IMR-90 (cell line): ENCODE data around the gene LEP. TPM values are rescaled to one million over a fixed set of nuclear protein-coding genes. Genes with fewer than 3 reads are reported as not detected.

Source experiments
- ATAC-seq: fragments of 200-7000 bp; cut with Tn5 transposase; 2 replicates; pipeline ENCODE4 v1.9.1; 2020; ENCODE audit warnings: low read depth, mild to moderate bottlenecking, moderate library complexity
- BruUV-seq: library from RNA; stranded (reverse); fragments of 400-500 nt; replicated peaks from 2 replicates; lab custom pipeline; 2021; lab: Mats Ljungman, UMichigan
- CTCF ChIA-PET: fragments of 300-600 bp; formaldehyde crosslinking; extraction: SDS; loops from one replicate; lab custom pipeline; 2021; ENCODE audit warnings: antibody characterized with exemption; lab: Yijun Ruan, JAX
- POLR2A ChIA-PET: fragments of 300-600 bp; sonication (Branson Sonifier 250); formaldehyde crosslinking; loops from one replicate; lab custom pipeline; 2022; ENCODE audit warnings: antibody characterized with exemption; ENCODE audit not compliant: unreplicated experiment; lab: Charles Lee
- DNase-seq: peaks from one replicate; pipeline ENCODE4 v3.0.0; 2013
- H2AFZ ChIP-seq: replicated peaks from 2 replicates; pipeline ENCODE3; 2013; ENCODE audit warnings: low read length, mild to moderate bottlenecking; ENCODE audit not compliant: poor library complexity
- H2AK5ac ChIP-seq: 2 replicates; pipeline ENCODE4 v1.6.1; 2013; ENCODE audit warnings: low read depth, low read length, inconsistent platforms
- H2AK9ac ChIP-seq: replicated peaks from 2 replicates; pipeline ENCODE3; 2013; ENCODE audit warnings: mild to moderate bottlenecking, low read depth, low read length, moderate library complexity; ENCODE audit not compliant: poor library complexity
- H2BK120ac ChIP-seq: 2 replicates; pipeline ENCODE4 v1.6.1; 2013; ENCODE audit warnings: low read depth, low read length, inconsistent platforms
- H2BK15ac ChIP-seq: 3 replicates; pipeline ENCODE4 v1.6.1; 2013; ENCODE audit warnings: low read depth, low read length, inconsistent platforms
- H2BK20ac ChIP-seq: 2 replicates; pipeline ENCODE4 v1.6.1; 2013; ENCODE audit warnings: low read depth, mild to moderate bottlenecking, inconsistent platforms, low read length, moderate library complexity
- H2BK5ac ChIP-seq: 2 replicates; pipeline ENCODE4 v1.6.1; 2013; ENCODE audit warnings: mild to moderate bottlenecking, low read depth, low read length, inconsistent platforms; ENCODE audit not compliant: poor library complexity, severe bottlenecking
- H3K14ac ChIP-seq: replicated peaks from 2 replicates; pipeline ENCODE4 v1.6.1; 2013; ENCODE audit warnings: low read depth, low read length, inconsistent platforms
- H3K18ac ChIP-seq: 2 replicates; pipeline ENCODE4 v1.6.1; 2013; ENCODE audit warnings: low read depth, low read length, control low read depth
- H3K23ac ChIP-seq: 2 replicates; pipeline ENCODE4 v1.6.1; 2013; ENCODE audit warnings: low read depth, low read length, inconsistent platforms
- H3K27ac ChIP-seq: 2 replicates; pipeline ENCODE4 v1.5.1; 2013; ENCODE audit warnings: mild to moderate bottlenecking, control low read depth, low read length; ENCODE audit not compliant: insufficient read depth
- H3K27me3 ChIP-seq: 2 replicates; pipeline ENCODE4 v1.6.1; 2013; ENCODE audit warnings: low read length; ENCODE audit not compliant: control insufficient read depth, insufficient read depth
- H3K36me3 ChIP-seq: 2 replicates; pipeline ENCODE4 v1.6.1; 2013; ENCODE audit warnings: low read length, mixed read lengths; ENCODE audit not compliant: control insufficient read depth, insufficient read depth
- H3K4ac ChIP-seq: 2 replicates; pipeline ENCODE4 v1.6.1; 2013; ENCODE audit warnings: low read depth, low read length, inconsistent platforms
- H3K4me1 ChIP-seq: 2 replicates; pipeline ENCODE4 v1.6.1; 2013; ENCODE audit warnings: low read length, mixed read lengths; ENCODE audit not compliant: control insufficient read depth, insufficient read depth
- H3K4me2 ChIP-seq: 2 replicates; pipeline ENCODE4 v1.6.1; 2013; ENCODE audit warnings: low read depth, mild to moderate bottlenecking, control low read depth, low read length, moderate library complexity
- H3K4me3 ChIP-seq: 2 replicates; pipeline ENCODE4 v1.5.1; 2013; ENCODE audit warnings: low read depth, mild to moderate bottlenecking, control low read depth, low read length, moderate library complexity; ENCODE audit not compliant: insufficient read depth
- H3K56ac ChIP-seq: 2 replicates; pipeline ENCODE4 v1.6.1; 2013; ENCODE audit warnings: low read length, inconsistent platforms; ENCODE audit not compliant: insufficient read depth; ENCODE audit errors: extremely low read depth
- H3K79me1 ChIP-seq, 2 experiments: 2 replicates each; pipeline ENCODE4 v1.6.1; 2013; ENCODE audit warnings: low read length in 2 of 2, inconsistent platforms in 1 of 2, low read depth in 1 of 2
- H3K9ac ChIP-seq: 2 replicates; pipeline ENCODE4 v1.6.1; 2013; ENCODE audit warnings: low read depth, low read length, control low read depth
- H3K9me1 ChIP-seq: 2 replicates; pipeline ENCODE4 v1.6.1; 2013; ENCODE audit warnings: low read length, inconsistent platforms; ENCODE audit not compliant: insufficient read depth
- H3K9me3 ChIP-seq: 2 replicates; pipeline ENCODE4 v1.6.1; 2013; ENCODE audit warnings: low read length; ENCODE audit not compliant: control insufficient read depth, insufficient read depth
- H4K20me1 ChIP-seq: 2 replicates; pipeline ENCODE4 v1.6.1; 2013; ENCODE audit warnings: low read length, inconsistent platforms; ENCODE audit not compliant: insufficient read depth
- H4K5ac ChIP-seq: 2 replicates; pipeline ENCODE4 v1.6.1; 2013; ENCODE audit warnings: mild to moderate bottlenecking, low read depth, low read length, control low read depth
- H4K8ac ChIP-seq, 2 experiments: 2 replicates each; pipeline ENCODE4 v1.6.1; 2013; ENCODE audit warnings: low read depth in 2 of 2, low read length in 2 of 2, control low read depth in 1 of 2, inconsistent platforms in 1 of 2
- H4K91ac ChIP-seq: 2 replicates; pipeline ENCODE4 v1.6.1; 2013; ENCODE audit warnings: low read depth, low read length, inconsistent platforms; ENCODE audit not compliant: insufficient read depth
- BHLHE40 ChIP-seq: fragments of 150-350 bp; IDR thresholded peaks from 2 replicates; pipeline ENCODE4 v1.6.1; 2016; ENCODE audit warnings: mild to moderate bottlenecking, low read depth, low read length
- CHD1 ChIP-seq: IDR thresholded peaks from 2 replicates; pipeline ENCODE4 v1.6.1; 2012; ENCODE audit warnings: low read depth, low read length, improper control_type of control experiment
- WGBS, 2 experiments: methylation state at CpG; one replicate each; pipeline versions ENCODE4 v1.1.5 to v1.1.7; 2013; ENCODE audit warnings: missing lambda C conversion rate in 2 of 2; ENCODE audit not compliant: insufficient read length in 1 of 2; ENCODE audit errors: extremely low coverage in 2 of 2; 5-methylcytosine and 5-hydroxymethylcytosine counted together
- dilution Hi-C: fragments of 300-500 bp; cut with HindIII; formaldehyde crosslinking; loops from one replicate; pipeline ENCODE4 v1.14.3; 2018; ENCODE audit warnings: low sequenced_read_pairs; ENCODE audit not compliant: unreplicated experiment
- in situ Hi-C: fragments of 300-500 bp; cut with MboI; formaldehyde crosslinking; loops from 3 replicates; pipeline ENCODE4 v1.14.3; 2019; ENCODE audit warnings: low sequenced_read_pairs, inconsistent platforms, mixed read lengths
- intact Hi-C: fragments of 100-400 bp; cut with micrococcal nuclease; formaldehyde crosslinking; loops from 2 replicates; pipeline ENCODE4 v1.10.0; 2022
- polyA plus RNA-seq, 3 experiments: library from polyadenylated mRNA; depleted of rRNA; stranded (reverse); fragments of >200 nt; gene quantifications; 2 replicates each; pipeline ENCODE4 v1.2.3, GENCODE V29; 2012; ENCODE audit warnings: low replicate concordance in 1 of 3
- total RNA-seq: library from RNA; depleted of rRNA; stranded (reverse); fragments of >200 nt; gene quantifications from 2 replicates; pipeline ENCODE4 v1.2.3, GENCODE V29; 2012
- TF ChIP-seq, protein P1 (sequence below): fragments of 150-350 bp; IDR thresholded peaks from 2 replicates; pipeline ENCODE4 v1.6.1; 2016; ENCODE audit warnings: low read depth, mild to moderate bottlenecking, low read length, moderate library complexity, borderline replicate concordance
- TF ChIP-seq, protein P2 (sequence below): conservative IDR thresholded peaks from 2 replicates; pipeline ENCODE4 v1.5.1; 2012; ENCODE audit warnings: mild to moderate bottlenecking, low read depth, low read length, improper control_type of control experiment
- TF ChIP-seq, protein P3 (sequence below): fragments of 150-350 bp; IDR thresholded peaks from 2 replicates; pipeline ENCODE4 v1.6.1; 2017; ENCODE audit warnings: mild to moderate bottlenecking, antibody characterized with exemption, low read length, low read depth

The LEP gene
- total and polyA plus RNA-seq, 2 of the 4 experiments (the other 2 are of a cell fraction), result not detected

DNA sequence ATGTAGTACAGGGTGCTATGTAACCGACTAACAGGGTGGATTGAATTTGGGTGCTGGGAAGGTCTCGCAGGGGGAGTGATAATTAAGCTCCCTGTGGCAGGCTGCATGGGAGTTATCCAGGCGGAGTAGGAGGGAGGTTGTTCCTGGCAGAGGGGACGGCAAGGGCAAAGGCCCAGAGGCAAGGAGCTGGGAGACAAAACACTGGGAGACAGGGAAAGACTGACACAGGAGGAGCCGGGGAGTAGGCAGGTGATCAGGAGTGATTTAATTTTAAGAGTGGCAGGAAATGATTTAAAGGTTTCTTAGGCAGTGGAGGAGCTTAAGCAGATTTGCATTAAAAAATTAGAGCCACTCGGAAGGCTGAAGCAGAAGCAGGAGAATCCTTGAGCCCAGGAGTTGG is 40.7 kb upstream of the LEP start:
- no peak overlapping the region for H2AK5ac ChIP-seq
- no peak overlapping the region for H2BK15ac ChIP-seq
- POLR2A ChIA-PET, result no interaction called here
- no peak overlapping the region for H3K23ac ChIP-seq
- CTCF ChIA-PET, result interaction anchor here (0.6 to 0.7 kb wide), 3 partner anchors 22 to 396 kb away, joined by 3 to 6 read pairs (median 4); no protein-coding TSS in a partner anchor
- H3K9me1 ChIP-seq, result no peaks in the 10 kb centered on the region
- no peak overlapping the region for H4K8ac ChIP-seq
- H3K9me3 ChIP-seq, result peaks cover 2% of the 10 kb centered on the region
- no peak overlapping the region for H3K14ac ChIP-seq
- no peak overlapping the region for H3K18ac ChIP-seq
- no peaks in the 10 kb centered on the region for H3K4me1 ChIP-seq
- in situ Hi-C loops, result no loop called here
- ATAC-seq (no peak), DNase-seq (no peak)
- no peaks in the 10 kb centered on the region for H3K36me3 ChIP-seq
- 65% methylated on average over 2 of the region's 6 CpGs; no CpG with 5 or more reads in 1 of the 2 experiments for WGBS, 2 experiments
- no peak overlapping the region for H3K56ac ChIP-seq
- BruUV-seq, result no TSS peak
- H2BK5ac ChIP-seq, result no peak overlapping the region
- intact Hi-C loops, result loop anchor here (10.0 kb wide), 1 partner anchor 276 kb away; no protein-coding TSS in a partner anchor
- H3K4me2 ChIP-seq, result no peak overlapping the region
- H2AFZ ChIP-seq, result no peak overlapping the region
- TF ChIP-seq, protein P1, sequence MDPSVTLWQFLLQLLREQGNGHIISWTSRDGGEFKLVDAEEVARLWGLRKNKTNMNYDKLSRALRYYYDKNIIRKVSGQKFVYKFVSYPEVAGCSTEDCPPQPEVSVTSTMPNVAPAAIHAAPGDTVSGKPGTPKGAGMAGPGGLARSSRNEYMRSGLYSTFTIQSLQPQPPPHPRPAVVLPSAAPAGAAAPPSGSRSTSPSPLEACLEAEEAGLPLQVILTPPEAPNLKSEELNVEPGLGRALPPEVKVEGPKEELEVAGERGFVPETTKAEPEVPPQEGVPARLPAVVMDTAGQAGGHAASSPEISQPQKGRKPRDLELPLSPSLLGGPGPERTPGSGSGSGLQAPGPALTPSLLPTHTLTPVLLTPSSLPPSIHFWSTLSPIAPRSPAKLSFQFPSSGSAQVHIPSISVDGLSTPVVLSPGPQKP, result no peak
- TF ChIP-seq, protein P2, sequence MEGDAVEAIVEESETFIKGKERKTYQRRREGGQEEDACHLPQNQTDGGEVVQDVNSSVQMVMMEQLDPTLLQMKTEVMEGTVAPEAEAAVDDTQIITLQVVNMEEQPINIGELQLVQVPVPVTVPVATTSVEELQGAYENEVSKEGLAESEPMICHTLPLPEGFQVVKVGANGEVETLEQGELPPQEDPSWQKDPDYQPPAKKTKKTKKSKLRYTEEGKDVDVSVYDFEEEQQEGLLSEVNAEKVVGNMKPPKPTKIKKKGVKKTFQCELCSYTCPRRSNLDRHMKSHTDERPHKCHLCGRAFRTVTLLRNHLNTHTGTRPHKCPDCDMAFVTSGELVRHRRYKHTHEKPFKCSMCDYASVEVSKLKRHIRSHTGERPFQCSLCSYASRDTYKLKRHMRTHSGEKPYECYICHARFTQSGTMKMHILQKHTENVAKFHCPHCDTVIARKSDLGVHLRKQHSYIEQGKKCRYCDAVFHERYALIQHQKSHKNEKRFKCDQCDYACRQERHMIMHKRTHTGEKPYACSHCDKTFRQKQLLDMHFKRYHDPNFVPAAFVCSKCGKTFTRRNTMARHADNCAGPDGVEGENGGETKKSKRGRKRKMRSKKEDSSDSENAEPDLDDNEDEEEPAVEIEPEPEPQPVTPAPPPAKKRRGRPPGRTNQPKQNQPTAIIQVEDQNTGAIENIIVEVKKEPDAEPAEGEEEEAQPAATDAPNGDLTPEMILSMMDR, result no peak
- TF ChIP-seq BHLHE40 (no peak), CHD1 (no peak)
- TF ChIP-seq, protein P3, sequence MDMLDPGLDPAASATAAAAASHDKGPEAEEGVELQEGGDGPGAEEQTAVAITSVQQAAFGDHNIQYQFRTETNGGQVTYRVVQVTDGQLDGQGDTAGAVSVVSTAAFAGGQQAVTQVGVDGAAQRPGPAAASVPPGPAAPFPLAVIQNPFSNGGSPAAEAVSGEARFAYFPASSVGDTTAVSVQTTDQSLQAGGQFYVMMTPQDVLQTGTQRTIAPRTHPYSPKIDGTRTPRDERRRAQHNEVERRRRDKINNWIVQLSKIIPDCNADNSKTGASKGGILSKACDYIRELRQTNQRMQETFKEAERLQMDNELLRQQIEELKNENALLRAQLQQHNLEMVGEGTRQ, result no peak
- no peak overlapping the region for H2BK120ac ChIP-seq
- no peak overlapping the region for H4K91ac ChIP-seq
- no peak overlapping the region for H3K4ac ChIP-seq
- H4K20me1 ChIP-seq, result no peaks in the 10 kb centered on the region
- no peak overlapping the region for H3K27ac ChIP-seq
- peaks cover 61% of the 10 kb centered on the region for H3K27me3 ChIP-seq
- no peak overlapping the region for H2AK9ac ChIP-seq
- dilution Hi-C loops, result no loop called here
- no peak overlapping the region for H3K4me3 ChIP-seq
- no peaks in the 10 kb centered on the region for H3K79me1 ChIP-seq
- H4K5ac ChIP-seq, result no peak overlapping the region
- H2BK20ac ChIP-seq, result no peak overlapping the region
- H3K9ac ChIP-seq, result no peak overlapping the region
